NB4 (cell line): ENCODE measurements around the gene NABP2.
A peak's percentile ranks its signal among the peaks of the same experiment; 100 is the strongest.
"Not testable (repeated sequence)": the region's sequence is repeated elsewhere in the genome, so short reads cannot be mapped to it uniquely, and the experiment has no call there.

ENCODE experiments used
- DNase-seq: peaks from one replicate; pipeline ENCODE4 v3.0.0; 2010; ENCODE audit warnings: low read depth
- H3K4me3 ChIP-seq: one replicate; pipeline ENCODE4 v1.5.1; 2011; ENCODE audit warnings: mild to moderate bottlenecking, low read depth, low read length, moderate library complexity
- CTCF ChIP-seq: IDR thresholded peaks from one replicate; pipeline ENCODE4 v1.5.1; 2012; ENCODE audit warnings: low read depth, low read length
- MAX ChIP-seq: IDR thresholded peaks from 2 replicates; pipeline ENCODE4 v1.6.1; 2011; ENCODE audit warnings: low read depth, low read length
- MYC ChIP-seq: IDR thresholded peaks from 2 replicates; pipeline ENCODE4 v1.6.1; 2011; ENCODE audit warnings: low read depth, low read length
- POLR2A ChIP-seq: IDR thresholded peaks from 2 replicates; pipeline ENCODE4 v1.6.1; 2011; ENCODE audit warnings: mild to moderate bottlenecking; ENCODE audit not compliant: insufficient read length; ENCODE audit errors: extremely low read depth

NABP2 gene

GRCh38 chr12:56260921-56261320 is 36.8 kb downstream of the NABP2 start:
- TF ChIP-seq CTCF (no peak), MAX (no peak), POLR2A (no peak), MYC (no peak)
- no peak overlapping the region for H3K4me3 ChIP-seq
- no peak for DNase-seq

GRCh38 chr12:56261503-56262232 is 37.5 kb downstream of the NABP2 start:
- H3K4me3 ChIP-seq: no peak overlapping the region
- DNase-seq: no peak
- TF ChIP-seq POLR2A (no peak), MYC (no peak), MAX (no peak), CTCF (no peak)

- TF ChIP-seq CTCF: peak; percentile 37
- DNase-seq: peak; percentile 58
- H3K4me3 ChIP-seq: not testable (repeated sequence)
Measured at GRCh38 chr12:56262955-56263354, 38.8 kb downstream of the NABP2 start.

- not testable (repeated sequence) for DNase-seq
- H3K4me3 ChIP-seq: peak overlapping the region; percentile 76
Measured at GRCh38 chr12:56266068-56266692, 42.0 kb downstream of the NABP2 start.

- peak within 1 kb of the TSS; percentile 76 for H3K4me3 ChIP-seq
- no peak for TF ChIP-seq POLR2A
- TF ChIP-seq MYC: peak; percentile 39
- peak; percentile 58 for TF ChIP-seq CTCF
- peak; percentile 5; the same call in 1 of the 2 replicates for TF ChIP-seq MAX
- peak; percentile 93 for DNase-seq
Measured at GRCh38 chr12:56266693-56267442, 42.7 kb downstream of the NABP2 start, which contains the start of gene COQ10A. TSS of gene COQ10A (plus strand) at chr12:56266942. CDS start at chr12:56267119, 177 bp downstream.

- H3K4me3 ChIP-seq: peak overlapping the region; percentile 74
- TF ChIP-seq MAX (no peak), POLR2A (no peak), MYC (no peak; the same call in 1 of the 2 replicates), CTCF (no peak)
- peak; percentile 94 for DNase-seq
Measured at GRCh38 chr12:56267443-56268071, 43.4 kb downstream of the NABP2 start.
